KMS-11 (cell line): Measurements from ENCODE around the gene RRAS.
A peak's percentile ranks its signal among the peaks of the same experiment; 100 is the strongest.

Source experiments
- H2AFZ ChIP-seq: fragments of 200-600 bp; sonication (generic); 2 replicates; pipeline ENCODE4 v1.6.1; 2016; ENCODE audit warnings: antibody characterized with exemption, mixed run types, low read depth
- H3K27ac ChIP-seq: fragments of 200-600 bp; sonication (generic); 2 replicates; pipeline ENCODE4 v1.6.1; 2016; ENCODE audit warnings: mild to moderate bottlenecking, mixed run types
- H3K27me3 ChIP-seq: fragments of 200-600 bp; sonication (generic); 2 replicates; pipeline ENCODE4 v1.6.1; 2017; ENCODE audit warnings: mild to moderate bottlenecking, low read depth, mixed run types, moderate library complexity; ENCODE audit not compliant: insufficient read depth
- H3K36me3 ChIP-seq: fragments of 200-600 bp; sonication (generic); 2 replicates; pipeline ENCODE4 v1.6.1; 2017; ENCODE audit warnings: mild to moderate bottlenecking, mixed run types; ENCODE audit not compliant: insufficient read depth
- H3K4me1 ChIP-seq: fragments of 200-600 bp; sonication (generic); 2 replicates; pipeline ENCODE4 v1.6.1; 2016; ENCODE audit warnings: mild to moderate bottlenecking, low read depth, mixed run types; ENCODE audit not compliant: poor library complexity, severe bottlenecking
- H3K4me2 ChIP-seq: fragments of 200-600 bp; sonication (generic); 2 replicates; pipeline ENCODE4 v1.7.0; 2016; ENCODE audit warnings: mild to moderate bottlenecking, mixed run types
- H3K4me3 ChIP-seq: fragments of 200-600 bp; sonication (generic); IDR thresholded peaks from 2 replicates; pipeline ENCODE4 v1.6.1; 2017; ENCODE audit warnings: low read depth, low read length, mixed read lengths; ENCODE audit not compliant: insufficient read depth
- H3K79me2 ChIP-seq: fragments of 200-600 bp; sonication (generic); 2 replicates; pipeline ENCODE4 v1.6.1; 2016; ENCODE audit warnings: low read depth, mixed run types; ENCODE audit not compliant: insufficient read depth
- H3K9ac ChIP-seq: fragments of 200-600 bp; sonication (generic); 2 replicates; pipeline ENCODE4 v1.6.1; 2016; ENCODE audit warnings: mild to moderate bottlenecking, mixed run types
- H4K20me1 ChIP-seq: fragments of 200-600 bp; sonication (generic); 2 replicates; pipeline ENCODE4 v1.6.1; 2016; ENCODE audit warnings: mild to moderate bottlenecking, mixed run types; ENCODE audit not compliant: insufficient read depth
- TF ChIP-seq, protein P1 (sequence below): fragments of 200-600 bp; sonication (generic); conservative IDR thresholded peaks from 2 replicates; pipeline ENCODE4 v1.6.1; 2017; ENCODE audit warnings: low read depth, mild to moderate bottlenecking, antibody characterized with exemption, low read length, moderate library complexity, mixed read lengths

RRAS gene

DNA sequence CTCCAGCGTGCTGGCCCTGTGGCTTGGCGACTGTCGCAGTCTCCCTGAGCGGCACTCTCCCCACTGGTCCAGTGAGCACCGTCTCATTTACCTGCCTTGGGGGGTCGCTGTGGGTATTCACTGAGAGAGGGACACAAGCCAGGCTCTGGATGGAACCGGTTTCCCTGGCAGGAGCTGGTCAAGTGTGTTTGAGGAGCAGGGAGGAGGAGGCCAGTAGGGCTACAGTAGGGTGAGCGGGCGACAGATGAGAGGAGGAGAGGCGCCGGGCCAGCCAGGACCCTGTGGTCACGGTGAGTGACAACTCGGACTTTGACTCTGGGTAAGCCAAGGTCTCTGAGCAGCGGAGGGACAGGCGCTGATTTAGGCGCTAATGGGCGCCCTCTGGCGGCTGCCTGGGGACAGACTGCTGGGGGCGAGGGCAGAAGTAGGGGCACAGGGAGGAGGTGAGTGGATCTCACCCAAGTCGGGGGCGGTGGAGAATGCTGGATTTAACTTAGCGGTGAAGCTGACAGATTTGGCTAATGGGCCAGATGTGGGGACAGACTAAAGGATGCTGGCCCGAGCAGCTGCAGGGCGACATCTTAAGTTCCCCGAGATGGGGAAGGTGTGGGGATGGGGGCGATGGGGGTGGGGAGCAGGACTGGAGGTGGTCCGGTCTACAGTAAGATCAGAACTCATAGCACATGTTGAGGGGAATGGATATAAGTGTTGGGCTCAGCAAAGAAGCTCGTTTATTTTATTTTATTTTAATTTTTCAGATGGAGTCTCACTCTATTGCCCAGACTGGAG, 32.4 kb upstream of the RRAS start:
- Histone ChIP-seq H3K4me3 (no peak overlapping the region), H3K27ac (no peak overlapping the region; the same call in 1 of the 2 replicates)

DNA sequence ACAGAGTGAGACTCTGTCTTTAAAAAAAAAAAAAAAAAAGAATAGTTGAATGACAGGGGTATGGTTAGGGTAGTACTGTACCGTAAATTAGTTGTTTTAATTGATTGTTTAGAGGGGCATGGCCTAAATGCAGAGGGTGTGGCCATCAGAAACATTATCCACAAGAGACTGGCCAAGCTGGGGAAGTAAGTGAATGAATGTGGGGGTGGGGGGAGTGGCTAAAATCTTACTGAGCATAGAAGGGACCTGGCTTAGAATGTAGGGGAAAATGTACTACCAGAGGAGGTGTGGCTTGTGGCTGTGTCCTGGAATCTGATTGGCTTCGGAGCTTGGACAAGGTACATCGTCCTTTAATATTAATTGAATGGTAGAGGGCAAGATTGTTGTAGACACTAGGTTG, 29.6 kb upstream of the RRAS start:
- Histone ChIP-seq H2AFZ (no peak overlapping the region), H3K79me2 (peaks cover 26% of the 10 kb centered on the region), H3K9ac (no peak overlapping the region), H3K4me1 (peaks cover 13% of the 10 kb centered on the region), H3K27ac (no peak overlapping the region), H3K36me3 (no peaks in the 10 kb centered on the region), H3K27me3 (no peaks in the 10 kb centered on the region), H4K20me1 (no peaks in the 10 kb centered on the region), H3K4me2 (no peak overlapping the region), H3K4me3 (no peak overlapping the region)
- TF ChIP-seq, protein P1, sequence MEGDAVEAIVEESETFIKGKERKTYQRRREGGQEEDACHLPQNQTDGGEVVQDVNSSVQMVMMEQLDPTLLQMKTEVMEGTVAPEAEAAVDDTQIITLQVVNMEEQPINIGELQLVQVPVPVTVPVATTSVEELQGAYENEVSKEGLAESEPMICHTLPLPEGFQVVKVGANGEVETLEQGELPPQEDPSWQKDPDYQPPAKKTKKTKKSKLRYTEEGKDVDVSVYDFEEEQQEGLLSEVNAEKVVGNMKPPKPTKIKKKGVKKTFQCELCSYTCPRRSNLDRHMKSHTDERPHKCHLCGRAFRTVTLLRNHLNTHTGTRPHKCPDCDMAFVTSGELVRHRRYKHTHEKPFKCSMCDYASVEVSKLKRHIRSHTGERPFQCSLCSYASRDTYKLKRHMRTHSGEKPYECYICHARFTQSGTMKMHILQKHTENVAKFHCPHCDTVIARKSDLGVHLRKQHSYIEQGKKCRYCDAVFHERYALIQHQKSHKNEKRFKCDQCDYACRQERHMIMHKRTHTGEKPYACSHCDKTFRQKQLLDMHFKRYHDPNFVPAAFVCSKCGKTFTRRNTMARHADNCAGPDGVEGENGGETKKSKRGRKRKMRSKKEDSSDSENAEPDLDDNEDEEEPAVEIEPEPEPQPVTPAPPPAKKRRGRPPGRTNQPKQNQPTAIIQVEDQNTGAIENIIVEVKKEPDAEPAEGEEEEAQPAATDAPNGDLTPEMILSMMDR = no peak

More for the DNA sequence above, 32.4 kb upstream of the RRAS start:
- H3K36me3 ChIP-seq = no peaks in the 10 kb centered on the region
- peak overlapping the region; percentile 25; the same call in 1 of the 2 replicates for H3K4me2 ChIP-seq
- TF ChIP-seq, protein P1 = peak; percentile 93
- H3K27me3 ChIP-seq = no peaks in the 10 kb centered on the region
- H2AFZ ChIP-seq = 0 out of 2 replicates have a peak overlapping the region, but pooled peaks have one; percentile 9
- H4K20me1 ChIP-seq = no peaks in the 10 kb centered on the region
- no peak overlapping the region for H3K9ac ChIP-seq
- H3K4me1 ChIP-seq = peaks cover 18% of the 10 kb centered on the region
- H3K79me2 ChIP-seq = peaks cover 8% of the 10 kb centered on the region; the same call in 1 of the 2 replicates

DNA sequence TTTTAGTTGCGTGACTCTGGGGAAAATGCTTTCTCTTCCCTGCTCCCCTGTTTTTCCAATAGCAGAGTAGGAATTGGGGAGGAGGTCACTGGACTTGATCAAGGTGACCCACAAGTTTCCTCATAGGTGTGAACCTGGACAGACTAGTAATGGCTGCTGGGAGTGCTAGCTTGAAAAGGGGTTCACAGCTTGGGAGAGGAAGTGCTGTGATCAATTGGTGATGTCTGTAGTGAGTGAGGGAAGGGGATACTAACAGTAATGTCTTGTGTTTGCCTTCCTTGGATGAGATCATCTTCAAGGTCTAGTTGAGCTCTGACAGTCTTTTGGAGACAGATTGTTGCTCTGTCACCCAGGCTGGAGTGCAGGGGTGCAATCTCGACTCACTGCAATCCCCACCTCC, 27.5 kb upstream of the RRAS start:
- Histone ChIP-seq H3K4me3 (no peak overlapping the region), H3K9ac (no peak overlapping the region), H3K27me3 (no peaks in the 10 kb centered on the region), H3K27ac (no peak overlapping the region), H3K4me1 (peaks cover 23% of the 10 kb centered on the region), H3K4me2 (peak overlapping the region; percentile 83; the same call in 1 of the 2 replicates), H2AFZ (no peak overlapping the region), H3K79me2 (peaks cover 31% of the 10 kb centered on the region), H4K20me1 (no peaks in the 10 kb centered on the region), H3K36me3 (no peaks in the 10 kb centered on the region)
- TF ChIP-seq, protein P1 = no peak

DNA sequence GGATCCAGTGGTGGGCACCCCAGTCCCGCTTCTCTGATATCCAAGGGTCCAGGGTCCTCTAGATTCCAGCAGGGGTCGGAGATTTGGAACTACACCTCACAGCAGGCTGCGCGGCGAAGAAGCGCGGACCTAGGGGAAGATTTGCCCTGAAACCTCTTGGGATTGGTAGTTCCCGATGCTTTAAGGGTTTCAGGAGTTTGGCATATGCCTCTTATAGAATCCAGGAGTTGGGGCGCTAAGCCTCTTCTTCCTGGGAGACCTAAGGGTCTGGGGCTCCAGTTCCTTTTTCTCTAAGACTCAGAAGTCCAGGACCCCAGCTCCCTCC, 26.1 kb upstream of the RRAS start:
- Histone ChIP-seq H3K27ac (peak overlapping the region; percentile 86; the same call in 1 of the 2 replicates), H3K79me2 (peaks cover 31% of the 10 kb centered on the region), H3K27me3 (no peaks in the 10 kb centered on the region), H3K36me3 (no peaks in the 10 kb centered on the region), H3K4me3 (no peak overlapping the region), H2AFZ (peak overlapping the region; percentile 59; the same call in 1 of the 2 replicates), H3K4me2 (peak overlapping the region; percentile 83), H4K20me1 (no peaks in the 10 kb centered on the region), H3K9ac (peak overlapping the region; percentile 41; the same call in 1 of the 2 replicates), H3K4me1 (peaks cover 24% of the 10 kb centered on the region)
- TF ChIP-seq, protein P1 = no peak
